ENCODE measurements around the gene FMR1NB. TPM values are rescaled to one million over a fixed set of nuclear protein-coding genes. Genes with fewer than 3 reads are reported as not detected.

Gene FMR1NB
- total RNA-seq: not detected

- POLR2A ChIA-PET: no interaction called here
- Mint-ChIP-seq H3K4me1 (no peaks in the 10 kb centered on the region), H3K36me3 (no peaks in the 10 kb centered on the region), H3K27ac (no peak within 1 kb of the TSS), H3K4me3 (no peak within 1 kb of the TSS), H3K9me3 (no peaks in the 10 kb centered on the region), H3K27me3 (no peaks in the 10 kb centered on the region)
- DNase-seq (no peak), ATAC-seq (ENCODE audit: low read depth) (no peak)
These were observed at the start of gene FMR1NB for GRCh38 chrX:147981038-147981752. FMR1NB (plus strand) TSS chrX:147981337; CDS start chrX:147981403, 66 bp downstream.

- DNase-seq: no peak
- no peak overlapping the region for H3K27ac Mint-ChIP-seq
- no peaks in the 10 kb centered on the region for H3K27me3 Mint-ChIP-seq
- ATAC-seq (ENCODE audit: low read depth): no peak
- POLR2A ChIA-PET: no interaction called here
- peaks cover 20% of the 10 kb centered on the region for H3K36me3 Mint-ChIP-seq
- H3K4me1 Mint-ChIP-seq: peaks cover 2% of the 10 kb centered on the region
- H3K4me3 Mint-ChIP-seq: no peak overlapping the region
- H3K9me3 Mint-ChIP-seq: no peaks in the 10 kb centered on the region
These were observed 47.3 kb upstream of the FMR1NB start for GRCh38 chrX:147933815-147934214.

GRCh38 chrX:147935156-147935758 is 45.9 kb upstream of the FMR1NB start:
- peaks cover 18% of the 10 kb centered on the region for H3K36me3 Mint-ChIP-seq
- no peaks in the 10 kb centered on the region for H3K27me3 Mint-ChIP-seq
- H3K9me3 Mint-ChIP-seq: no peaks in the 10 kb centered on the region
- no peak for ATAC-seq (ENCODE audit: low read depth)
- no peak for DNase-seq
- no peaks in the 10 kb centered on the region for H3K4me1 Mint-ChIP-seq
- POLR2A ChIA-PET: interaction anchor here (0.6 kb wide), 1 partner anchor 26 kb away, joined by 3 read pairs; no protein-coding TSS in a partner anchor
- H3K4me3 Mint-ChIP-seq: no peak overlapping the region
- H3K27ac Mint-ChIP-seq: no peak overlapping the region

- Mint-ChIP-seq H3K4me1 (no peaks in the 10 kb centered on the region), H3K9me3 (no peaks in the 10 kb centered on the region), H3K27ac (no peak overlapping the region), H3K36me3 (peaks cover 28% of the 10 kb centered on the region), H3K4me3 (no peak overlapping the region), H3K27me3 (no peaks in the 10 kb centered on the region)
- ATAC-seq (ENCODE audit: low read depth) (no peak), DNase-seq (no peak)
- POLR2A ChIA-PET: no interaction called here
These were observed 35.9 kb upstream of the FMR1NB start for GRCh38 chrX:147945286-147945685.

GRCh38 chrX:147948531-147948930 is 32.6 kb upstream of the FMR1NB start:
- Mint-ChIP-seq H3K9me3 (no peaks in the 10 kb centered on the region), H3K27ac (no peak overlapping the region), H3K4me1 (no peaks in the 10 kb centered on the region), H3K36me3 (peaks cover 24% of the 10 kb centered on the region), H3K4me3 (no peak overlapping the region), H3K27me3 (no peaks in the 10 kb centered on the region)
- DNase-seq: no peak
- ATAC-seq (ENCODE audit: low read depth): no peak
- POLR2A ChIA-PET: no interaction called here

- Mint-ChIP-seq H3K9me3 (no peaks in the 10 kb centered on the region), H3K27me3 (no peaks in the 10 kb centered on the region), H3K4me3 (no peak overlapping the region), H3K4me1 (no peaks in the 10 kb centered on the region), H3K36me3 (peaks cover 20% of the 10 kb centered on the region), H3K27ac (no peak overlapping the region)
- DNase-seq (no peak), ATAC-seq (ENCODE audit: low read depth) (no peak)
- POLR2A ChIA-PET: no interaction called here
These were observed 30.8 kb upstream of the FMR1NB start for GRCh38 chrX:147950352-147950751.

- no peak for ATAC-seq (ENCODE audit: low read depth)
- DNase-seq: no peak
- POLR2A ChIA-PET: no interaction called here
- H3K4me1 Mint-ChIP-seq: no peaks in the 10 kb centered on the region
- H3K27ac Mint-ChIP-seq: no peak overlapping the region
- H3K27me3 Mint-ChIP-seq: no peaks in the 10 kb centered on the region
- peaks cover 11% of the 10 kb centered on the region for H3K36me3 Mint-ChIP-seq
- H3K4me3 Mint-ChIP-seq: no peak overlapping the region
- no peaks in the 10 kb centered on the region for H3K9me3 Mint-ChIP-seq
These were observed 27.2 kb upstream of the FMR1NB start for GRCh38 chrX:147953976-147954375.

- DNase-seq (no peak), ATAC-seq (ENCODE audit: low read depth) (no peak)
- no peaks in the 10 kb centered on the region for H3K4me1 Mint-ChIP-seq
- H3K36me3 Mint-ChIP-seq: no peaks in the 10 kb centered on the region
- POLR2A ChIA-PET: no interaction called here
- H3K27ac Mint-ChIP-seq: no peak overlapping the region
- H3K4me3 Mint-ChIP-seq: no peak overlapping the region
- no peaks in the 10 kb centered on the region for H3K27me3 Mint-ChIP-seq
- H3K9me3 Mint-ChIP-seq: peaks cover 3% of the 10 kb centered on the region
These were observed 23.8 kb upstream of the FMR1NB start for GRCh38 chrX:147957291-147957690.

- Mint-ChIP-seq H3K4me3 (no peak overlapping the region), H3K27ac (no peak overlapping the region), H3K27me3 (no peaks in the 10 kb centered on the region), H3K4me1 (no peaks in the 10 kb centered on the region), H3K9me3 (peaks cover 3% of the 10 kb centered on the region), H3K36me3 (no peaks in the 10 kb centered on the region)
- DNase-seq (no peak), ATAC-seq (ENCODE audit: low read depth) (no peak)
- POLR2A ChIA-PET: no interaction called here
These were observed 22.8 kb upstream of the FMR1NB start for GRCh38 chrX:147958291-147958690.

GRCh38 chrX:147960722-147961121 is 20.4 kb upstream of the FMR1NB start:
- no peak overlapping the region for H3K4me3 Mint-ChIP-seq

GRCh38 chrX:147962476-147962875 is 18.7 kb upstream of the FMR1NB start:
- ATAC-seq (ENCODE audit: low read depth) (no peak), DNase-seq (no peak)
- Mint-ChIP-seq H3K36me3 (no peaks in the 10 kb centered on the region), H3K4me1 (no peaks in the 10 kb centered on the region), H3K27ac (no peak overlapping the region), H3K4me3 (no peak overlapping the region), H3K27me3 (no peaks in the 10 kb centered on the region), H3K9me3 (peaks cover 3% of the 10 kb centered on the region)
- POLR2A ChIA-PET: no interaction called here

More at GRCh38 chrX:147960722-147961121, 20.4 kb upstream of the FMR1NB start:
- DNase-seq (no peak), ATAC-seq (ENCODE audit: low read depth) (no peak)
- POLR2A ChIA-PET: no interaction called here
- Mint-ChIP-seq H3K27ac (no peak overlapping the region), H3K27me3 (no peaks in the 10 kb centered on the region), H3K4me1 (no peaks in the 10 kb centered on the region), H3K36me3 (no peaks in the 10 kb centered on the region), H3K9me3 (peaks cover 3% of the 10 kb centered on the region)

GRCh38 chrX:147978931-147979330 is 2.2 kb upstream of the FMR1NB start:
- ATAC-seq (ENCODE audit: low read depth) (no peak), DNase-seq (no peak)
- Mint-ChIP-seq H3K4me3 (no peak overlapping the region), H3K4me1 (no peaks in the 10 kb centered on the region), H3K27ac (no peak overlapping the region), H3K36me3 (no peaks in the 10 kb centered on the region), H3K9me3 (no peaks in the 10 kb centered on the region), H3K27me3 (no peaks in the 10 kb centered on the region)
- POLR2A ChIA-PET: no interaction called here

GRCh38 chrX:148020329-148020728 is 39.2 kb downstream of the FMR1NB start:
- POLR2A ChIA-PET: no interaction called here
- ATAC-seq (ENCODE audit: low read depth): no peak
- no peaks in the 10 kb centered on the region for H3K36me3 Mint-ChIP-seq
- H3K9me3 Mint-ChIP-seq: no peaks in the 10 kb centered on the region
- H3K4me1 Mint-ChIP-seq: no peaks in the 10 kb centered on the region
- no peak overlapping the region for H3K27ac Mint-ChIP-seq
- no peak overlapping the region for H3K4me3 Mint-ChIP-seq
- peaks cover 3% of the 10 kb centered on the region for H3K27me3 Mint-ChIP-seq
- no peak for DNase-seq

GRCh38 chrX:148024425-148025148 is 43.5 kb downstream of the FMR1NB start:
- Mint-ChIP-seq H3K4me1 (no peaks in the 10 kb centered on the region), H3K4me3 (no peak overlapping the region), H3K36me3 (no peaks in the 10 kb centered on the region), H3K27me3 (no peaks in the 10 kb centered on the region), H3K27ac (no peak overlapping the region), H3K9me3 (no peaks in the 10 kb centered on the region)
- POLR2A ChIA-PET: no interaction called here
- no peak for ATAC-seq (ENCODE audit: low read depth)
- DNase-seq: no peak
